Stimulated activated CD8-positive, alpha-beta memory T cell treated with anti-CD3 and anti-CD28 coated beads, Interleukin-12 subunit alpha, Interleukin-12 subunit beta, amount 100 ng/mL, for 24 hours (primary cell): Measurements from ENCODE around the gene RAD51B.
"Not testable (repeated sequence)": the region's sequence is repeated elsewhere in the genome, so short reads cannot be mapped to it uniquely, and the experiment has no call there.

Experiments
- DNase-seq: peaks from one replicate; pipeline ENCODE4 v3.0.0-alpha.2; 2020; ENCODE audit errors: extremely low read depth

Gene RAD51B

DNA sequence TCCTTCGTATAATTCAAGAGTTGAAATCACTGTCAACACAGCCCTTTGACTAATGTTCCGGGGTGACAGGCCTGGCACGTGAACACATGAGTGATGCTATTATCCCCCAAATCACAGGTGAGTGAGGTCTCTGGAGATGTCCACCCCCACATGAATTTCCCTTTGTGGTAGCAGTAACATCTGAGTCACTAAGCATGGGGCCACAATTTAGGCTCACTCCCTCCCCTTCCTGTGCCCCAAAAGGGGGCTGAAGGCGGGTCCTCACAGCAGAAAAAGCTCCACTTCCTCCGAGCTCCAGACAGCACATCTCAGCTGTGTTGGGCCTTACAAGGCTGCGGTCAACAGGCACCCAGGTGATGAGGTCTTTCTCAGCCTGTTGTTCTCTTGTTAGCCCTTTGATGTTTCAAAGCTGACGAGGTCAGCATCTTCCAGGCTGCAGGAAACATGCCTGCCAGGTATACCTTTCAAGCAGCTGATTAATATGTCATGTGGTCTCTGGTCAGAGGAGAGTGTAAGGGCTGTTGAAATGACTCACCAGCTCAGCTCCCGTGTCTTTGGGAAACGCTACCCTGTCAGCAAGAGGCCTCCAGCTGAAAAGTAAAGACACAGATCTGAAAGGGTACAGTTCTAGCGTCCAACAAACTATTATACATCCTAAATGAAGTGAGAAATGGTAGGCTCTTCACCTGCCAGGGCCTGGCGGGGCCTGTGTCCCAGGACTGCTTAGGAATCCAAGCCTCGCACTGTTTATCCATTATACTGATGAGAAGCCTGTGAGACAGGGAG lies 866.0 kb downstream of the RAD51B start:
- peak; percentile 34 for DNase-seq

- no peak for DNase-seq
These were observed 866.6 kb downstream of the RAD51B start for GRCh38 chr14:68686205-68686465.

DNA sequence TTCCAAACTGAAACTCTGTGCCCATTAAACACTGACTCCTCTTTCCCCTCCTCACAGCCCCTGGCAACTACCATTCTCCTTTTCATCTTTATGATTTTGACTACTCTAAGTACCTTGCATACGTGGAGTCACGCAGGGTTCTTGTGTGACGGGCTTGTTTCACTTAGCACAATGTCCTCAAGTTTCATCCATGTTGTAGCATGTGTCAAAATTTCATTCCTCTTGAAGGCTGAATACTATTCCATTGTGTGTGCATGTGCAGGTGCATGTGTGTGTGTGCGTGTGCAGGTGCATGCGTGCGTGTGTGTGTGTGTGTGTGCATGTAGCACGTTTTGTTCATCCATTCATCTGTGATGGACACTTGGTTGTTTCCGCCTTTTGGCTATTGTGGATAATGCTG lies 867.1 kb downstream of the RAD51B start:
- DNase-seq = no peak

DNA sequence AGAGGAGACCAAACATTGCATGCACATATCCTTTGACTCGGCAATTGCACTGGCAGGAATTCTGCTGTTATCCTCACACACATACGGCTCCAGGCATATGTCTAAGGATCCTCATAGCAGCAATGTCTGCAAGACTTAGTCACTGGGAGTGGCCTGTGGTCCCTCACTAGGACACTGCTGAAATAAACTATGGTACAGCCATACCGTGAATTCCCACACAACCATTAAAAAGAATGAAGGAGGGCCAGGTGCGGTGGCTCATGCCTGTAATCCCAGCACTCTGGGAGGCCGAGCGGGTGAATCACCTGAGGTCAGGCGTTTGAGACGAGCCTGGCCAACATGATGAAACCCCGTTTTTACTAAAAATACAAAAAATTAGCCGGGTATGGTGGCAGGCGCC lies 868.2 kb downstream of the RAD51B start:
- DNase-seq = no peak

- no peak for DNase-seq
These were observed 869.3 kb downstream of the RAD51B start for GRCh38 chr14:68688872-68689371.

- DNase-seq = no peak
These were observed 869.9 kb downstream of the RAD51B start for GRCh38 chr14:68689511-68689910.

- no peak for DNase-seq
These were observed 870.7 kb downstream of the RAD51B start for GRCh38 chr14:68690089-68690958.

GRCh38 chr14:68691031-68691791 lies 871.6 kb downstream of the RAD51B start:
- no peak for DNase-seq

- DNase-seq = no peak
These were observed 872.2 kb downstream of the RAD51B start for GRCh38 chr14:68691792-68692118.

GRCh38 chr14:68692216-68692615 lies 872.6 kb downstream of the RAD51B start:
- DNase-seq = no peak

- no peak for DNase-seq
These were observed 873.6 kb downstream of the RAD51B start for GRCh38 chr14:68692916-68693771.

DNA sequence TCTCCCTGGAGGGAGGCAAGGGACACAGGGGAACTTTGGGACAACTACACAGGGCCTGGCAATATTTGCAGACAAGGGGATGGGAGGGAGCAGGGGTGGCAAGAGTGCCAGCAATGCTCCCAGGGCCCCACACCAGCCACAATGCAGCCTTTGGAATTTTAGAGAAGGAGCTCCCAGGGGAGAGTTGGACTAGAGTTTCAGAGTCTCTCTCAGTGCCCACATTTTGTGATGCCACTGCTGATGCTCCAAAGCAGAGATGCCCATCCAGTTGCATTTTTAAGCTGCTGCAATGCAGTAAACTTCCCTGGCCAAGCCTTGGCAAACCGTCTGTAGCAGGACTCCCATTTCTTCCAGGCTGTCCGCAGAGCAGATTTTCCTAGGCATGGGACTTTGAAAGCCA lies 874.3 kb downstream of the RAD51B start:
- DNase-seq = no peak

DNA sequence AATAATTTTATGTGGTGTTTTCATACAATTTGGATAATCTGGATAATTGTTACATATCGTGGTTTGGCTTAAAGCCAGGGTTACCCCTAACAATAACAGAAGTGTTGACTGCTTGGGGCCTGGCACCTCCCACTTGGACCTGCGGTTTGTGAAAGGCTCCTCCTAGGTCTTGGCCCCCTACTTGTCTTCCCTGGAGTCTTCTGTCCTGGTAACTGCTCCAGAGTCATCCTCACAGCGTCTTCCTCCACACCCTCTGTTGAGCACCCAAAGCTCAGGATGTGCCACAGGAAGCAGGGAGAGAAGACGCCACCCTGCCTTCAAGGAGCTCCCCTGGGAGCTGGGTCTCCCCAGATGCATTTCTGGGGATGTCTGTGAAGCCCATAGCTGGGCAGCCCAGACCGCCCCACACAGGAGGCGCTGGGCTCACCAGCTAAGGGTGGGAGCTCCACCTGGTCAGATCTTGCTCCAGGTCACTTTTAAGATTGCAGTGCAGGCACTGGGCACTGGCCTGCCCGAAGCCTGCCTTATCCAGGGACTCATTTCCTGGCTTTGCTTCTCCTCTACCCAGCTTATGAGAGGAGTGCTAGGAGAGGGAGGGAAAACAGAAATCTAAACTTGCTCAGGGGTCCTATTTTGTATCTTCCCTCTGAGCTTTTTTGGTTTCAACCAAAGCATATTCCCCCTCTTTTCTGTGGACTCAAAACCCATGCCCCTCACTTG lies 875.1 kb downstream of the RAD51B start:
- DNase-seq = no peak

DNA sequence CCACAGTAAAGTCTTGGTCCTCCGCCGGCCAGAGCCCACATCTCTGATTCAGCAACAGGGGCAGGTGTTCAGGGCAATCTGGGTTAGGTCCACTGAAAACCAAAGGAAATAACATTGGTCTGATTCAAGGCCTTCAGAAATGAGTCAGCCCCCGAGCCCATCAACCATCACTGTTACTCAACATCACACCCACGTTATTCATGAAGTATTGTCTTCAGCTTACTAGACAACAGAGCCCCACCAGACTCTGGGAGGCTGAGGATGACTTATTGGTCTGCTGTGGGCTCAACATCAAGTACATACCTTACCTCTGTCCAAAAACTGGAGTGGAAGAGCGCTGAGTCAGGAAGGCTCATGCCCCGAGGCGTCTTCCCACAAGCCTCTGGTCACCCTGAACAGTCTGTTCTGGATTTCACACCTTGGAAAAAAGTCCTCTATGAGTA lies 875.8 kb downstream of the RAD51B start:
- DNase-seq = no peak

- no peak for DNase-seq
These were observed 876.3 kb downstream of the RAD51B start for GRCh38 chr14:68695856-68696255.

DNA sequence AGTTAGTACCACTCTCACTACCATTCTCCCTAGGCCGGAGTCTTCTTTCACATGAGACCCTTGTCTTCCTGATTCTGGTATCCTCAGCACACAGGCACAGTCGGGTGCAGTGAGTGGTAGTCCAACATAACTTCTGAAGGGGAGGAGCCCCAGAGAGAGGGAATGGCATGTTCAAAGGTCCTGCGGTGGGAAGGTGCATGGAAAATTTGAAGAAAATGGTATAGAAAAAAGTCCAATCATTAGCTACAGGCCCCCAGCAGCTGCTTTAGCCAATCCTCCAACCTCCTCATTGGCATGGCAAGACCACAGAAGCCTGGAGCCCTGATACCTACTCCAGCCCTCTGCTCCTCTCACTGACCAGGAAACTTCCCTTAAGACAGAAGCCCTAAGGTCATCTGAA lies 876.7 kb downstream of the RAD51B start:
- DNase-seq = no peak

GRCh38 chr14:68696721-68697495 lies 877.3 kb downstream of the RAD51B start:
- no peak for DNase-seq

DNA sequence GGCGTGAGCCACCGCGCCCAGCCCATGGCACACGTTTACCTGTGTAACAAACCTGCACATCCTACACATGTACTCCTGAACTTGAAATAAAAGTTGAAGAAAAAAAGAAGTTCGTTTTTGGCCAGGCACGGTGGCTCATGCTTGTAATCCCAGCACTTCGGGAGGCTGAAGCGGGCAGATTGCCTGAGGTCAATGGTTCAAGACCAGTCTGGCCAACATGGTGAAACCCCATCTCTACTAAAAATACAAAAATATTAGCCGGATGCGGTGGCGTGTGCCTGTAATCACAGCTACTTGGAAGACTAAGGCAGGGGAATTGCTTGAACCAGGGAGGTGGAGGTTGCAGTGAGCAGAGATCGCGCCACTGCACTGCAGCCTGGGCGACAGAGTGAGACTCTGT lies 879.2 kb downstream of the RAD51B start:
- not testable (repeated sequence) for DNase-seq

GRCh38 chr14:68701001-68701741 lies 881.6 kb downstream of the RAD51B start:
- no peak for DNase-seq
